CD14-positive monocyte (primary cell): Measurements from ENCODE around the gene CCL26. TPM values are rescaled to one million over a fixed set of nuclear protein-coding genes. Genes with fewer than 3 reads are reported as not detected.

Experiments used
- DNase-seq, 3 donors: peaks; one replicate each; pipeline ENCODE4 v3.0.0-alpha.2; 2011 to 2022
- H2AFZ ChIP-seq: 2 replicates; pipeline ENCODE4 v1.6.0; 2012; ENCODE audit warnings: mild to moderate bottlenecking, low read depth, low read length, inconsistent platforms; ENCODE audit not compliant: insufficient read depth, poor library complexity, severe bottlenecking
- H3K27ac ChIP-seq, 2 donors: 1 replicate in 1 of 2; 2 replicates in 1 of 2; pipeline ENCODE4 v1.5.1; 2012 to 2013; ENCODE audit warnings: low read length in 2 of 2, control low read depth in 1 of 2, inconsistent platforms in 1 of 2, low read depth in 1 of 2, mild to moderate bottlenecking in 1 of 2
- H3K27me3 ChIP-seq, 2 donors: one replicate each; pipeline versions ENCODE4 v1.6.0 to v1.6.1; 2011 to 2013; ENCODE audit warnings: low read length in 2 of 2; ENCODE audit not compliant: control insufficient read depth in 2 of 2, insufficient read depth in 2 of 2
- H3K36me3 ChIP-seq, 2 donors: replicated peaks in 1 of 2; 1 replicate in 1 of 2; 2 replicates in 1 of 2; pipeline versions ENCODE4 v1.5.1 to v1.6.1; 2012 to 2013; ENCODE audit warnings: low read length in 2 of 2, control low read depth in 1 of 2, inconsistent platforms in 1 of 2, mild to moderate bottlenecking in 1 of 2; ENCODE audit not compliant: insufficient read depth in 2 of 2, control insufficient read depth in 1 of 2
- H3K4me1 ChIP-seq, 2 donors: 1 replicate in 1 of 2; 2 replicates in 1 of 2; pipeline versions ENCODE4 v1.5.1 to v1.6.1; 2012 to 2013; ENCODE audit warnings: low read length in 2 of 2, control low read depth in 1 of 2, inconsistent platforms in 1 of 2, mild to moderate bottlenecking in 1 of 2, moderate library complexity in 1 of 2; ENCODE audit not compliant: insufficient read depth in 2 of 2, control insufficient read depth in 1 of 2
- H3K4me2 ChIP-seq: replicated peaks from 2 replicates; pipeline ENCODE3; 2012; ENCODE audit warnings: low read length, moderate library complexity, mild to moderate bottlenecking; ENCODE audit not compliant: poor library complexity, severe bottlenecking; ENCODE audit errors: extremely low read depth
- H3K4me3 ChIP-seq, 3 experiments: fragments of 200-600 bp in 1 of 3; sonication (generic) in 1 of 3; replicated peaks in 1 of 3; 1 replicate in 2 of 3; 2 replicates in 1 of 3; pipeline ENCODE4 v1.5.1; 2011 to 2013; ENCODE audit warnings: low read length in 3 of 3, mild to moderate bottlenecking in 3 of 3, control low read depth in 2 of 3, low read depth in 2 of 3, inconsistent platforms in 1 of 3, moderate library complexity in 1 of 3
- H3K79me2 ChIP-seq: 2 replicates; pipeline ENCODE4 v1.6.0; 2012; ENCODE audit warnings: mild to moderate bottlenecking, control low read depth, inconsistent platforms, low read length, moderate library complexity; ENCODE audit not compliant: insufficient read depth
- H3K9ac ChIP-seq: 2 replicates; pipeline ENCODE4 v1.6.0; 2017; ENCODE audit warnings: low read length, mild to moderate bottlenecking; ENCODE audit not compliant: insufficient read depth, poor library complexity, severe bottlenecking
- H3K9me3 ChIP-seq, 2 donors: replicated peaks in 1 of 2; 1 replicate in 1 of 2; 2 replicates in 1 of 2; pipeline versions ENCODE4 v1.5.1 to v1.6.1; 2012 to 2013; ENCODE audit warnings: low read length in 2 of 2, control low read depth in 1 of 2; ENCODE audit not compliant: control insufficient read depth in 1 of 2, insufficient read depth in 1 of 2
- H4K20me1 ChIP-seq: 2 replicates; pipeline ENCODE4 v1.6.0; 2012; ENCODE audit warnings: mild to moderate bottlenecking, low read length, control low read depth, moderate library complexity; ENCODE audit not compliant: insufficient read depth
- H3K27ac Mint-ChIP-seq, 7 donors: one replicate each; pipeline ENCODE4 v1.8.0; 2020; ENCODE audit warnings: mild to moderate bottlenecking in 7 of 7, mixed read lengths in 7 of 7, moderate library complexity in 6 of 7, inconsistent platforms in 2 of 7
- H3K27me3 Mint-ChIP-seq, 3 donors: one replicate each; pipeline ENCODE4 v1.8.0; 2021 to 2022; ENCODE audit warnings: low read depth in 3 of 3, mild to moderate bottlenecking in 3 of 3, mixed read lengths in 3 of 3, moderate library complexity in 3 of 3, inconsistent platforms in 1 of 3
- H3K36me3 Mint-ChIP-seq, 2 donors: one replicate each; pipeline ENCODE4 v1.8.0; 2020; ENCODE audit warnings: mixed read lengths in 2 of 2, inconsistent platforms in 1 of 2, mild to moderate bottlenecking in 1 of 2
- H3K4me1 Mint-ChIP-seq: one replicate; pipeline ENCODE4 v1.8.0; 2020; ENCODE audit warnings: mild to moderate bottlenecking, mixed read lengths
- H3K4me3 Mint-ChIP-seq, 2 donors: one replicate each; pipeline ENCODE4 v1.8.0; 2020; ENCODE audit warnings: mild to moderate bottlenecking in 2 of 2, mixed read lengths in 2 of 2, moderate library complexity in 1 of 2
- H3K9me3 Mint-ChIP-seq, 7 donors: one replicate each; pipeline ENCODE4 v1.8.0; 2020 to 2022; ENCODE audit warnings: mixed read lengths in 7 of 7, mild to moderate bottlenecking in 6 of 7, moderate library complexity in 6 of 7, inconsistent platforms in 2 of 7
- CTCF ChIP-seq: fragments of 200-600 bp; IDR thresholded peaks from one replicate; pipeline ENCODE4 v1.8.0; 2022; ENCODE audit warnings: antibody characterized with exemption, mild to moderate bottlenecking
- WGBS: methylation state at CpG from one replicate; pipeline ENCODE4 v1.1.5; 2013; ENCODE audit warnings: missing lambda C conversion rate; ENCODE audit not compliant: insufficient coverage; 5-methylcytosine and 5-hydroxymethylcytosine counted together
- intact Hi-C, 2 donors: fragments of 100-400 bp; cut with micrococcal nuclease; formaldehyde crosslinking; loops; one replicate each; pipeline versions ENCODE4 v1.15.0 to v1.15.1; 2023
- polyA plus RNA-seq, 3 donors: library from polyadenylated mRNA; depleted of rRNA in 1 of 3; unstranded in 2 of 3; stranded (reverse) in 1 of 3; fragments of 300-500 nt in 2 of 3; fragments of >200 nt in 1 of 3; fragmentation: Illumina TruSeq in 2 of 3; gene quantifications; 1 replicate in 2 of 3; 2 replicates in 1 of 3; pipeline ENCODE4 v1.2.3, GENCODE V29; 2012 to 2021

Gene CCL26
- polyA plus RNA-seq, 3 donors: not detected

GRCh38 chr7:75735581-75736350 lies 36.2 kb downstream of the CCL26 start:
- WGBS: no CpG with 5 or more reads among the region's 9 CpGs
- Mint-ChIP-seq H3K9me3 (peaks cover 0 to 2% (median 0%) of the 10 kb centered on the region in 7 donors), H3K4me3 (no peak overlapping the region), H3K27ac (no peak overlapping the region), H3K27me3 (peaks cover 2 to 10% (median 7%) of the 10 kb centered on the region in 3 donors), H3K4me1 (peaks cover 25% of the 10 kb centered on the region), H3K36me3 (peaks cover 0 to 20% of the 10 kb centered on the region in 2 donors)
- Histone ChIP-seq H3K9ac (no peak overlapping the region), H3K4me3 (no peak overlapping the region), H2AFZ (no peak overlapping the region), H3K4me1 (peaks cover 23 to 24% of the 10 kb centered on the region in 2 donors), H3K27me3 (no peaks in the 10 kb centered on the region), H3K79me2 (peaks cover 6% of the 10 kb centered on the region), H4K20me1 (peaks cover 2% of the 10 kb centered on the region), H3K27ac (no peak overlapping the region), H3K9me3 (no peaks in the 10 kb centered on the region), H3K36me3 (no peaks in the 10 kb centered on the region), H3K4me2 (no peak overlapping the region)
- intact Hi-C loops: loop anchor here in 1 of 2 donors (5.0 kb wide), 1 partner anchor 63 kb away; no protein-coding TSS in a partner anchor
- TF ChIP-seq CTCF: no peak
- DNase-seq: no peak

GRCh38 chr7:75734586-75735458 lies 37.2 kb downstream of the CCL26 start:
- Histone ChIP-seq H3K4me1 (peaks cover 22 to 24% of the 10 kb centered on the region in 2 donors), H3K27me3 (no peaks in the 10 kb centered on the region), H3K36me3 (no peaks in the 10 kb centered on the region), H3K4me3 (no peak overlapping the region), H3K4me2 (no peak overlapping the region), H3K79me2 (peaks cover 6% of the 10 kb centered on the region), H4K20me1 (peaks cover 2% of the 10 kb centered on the region), H3K9me3 (no peaks in the 10 kb centered on the region), H3K9ac (no peak overlapping the region), H2AFZ (no peak overlapping the region), H3K27ac (no peak overlapping the region)
- DNase-seq: no peak
- 95% methylated on average over 4 of the region's 9 CpGs for WGBS
- peaks cover 0 to 2% (median 0%) of the 10 kb centered on the region in 7 donors for H3K9me3 Mint-ChIP-seq
- H3K4me3 Mint-ChIP-seq: no peak overlapping the region
- peaks cover 0 to 20% of the 10 kb centered on the region in 2 donors for H3K36me3 Mint-ChIP-seq
- H3K4me1 Mint-ChIP-seq: peaks cover 23% of the 10 kb centered on the region
- H3K27me3 Mint-ChIP-seq: peaks cover 2 to 8% (median 8%) of the 10 kb centered on the region in 3 donors
- TF ChIP-seq CTCF: no peak
- intact Hi-C loops: loop anchor here in 1 of 2 donors (5.0 kb wide), 1 partner anchor 63 kb away; no protein-coding TSS in a partner anchor
- no peak overlapping the region for H3K27ac Mint-ChIP-seq
